ENCODE results near the gene FBXO33. TPM values are rescaled to one million over a fixed set of nuclear protein-coding genes. Genes with fewer than 3 reads are reported as not detected.

Gene FBXO33
- total RNA-seq, 1 experiment from 2014 or later: 3.9 TPM

DNA sequence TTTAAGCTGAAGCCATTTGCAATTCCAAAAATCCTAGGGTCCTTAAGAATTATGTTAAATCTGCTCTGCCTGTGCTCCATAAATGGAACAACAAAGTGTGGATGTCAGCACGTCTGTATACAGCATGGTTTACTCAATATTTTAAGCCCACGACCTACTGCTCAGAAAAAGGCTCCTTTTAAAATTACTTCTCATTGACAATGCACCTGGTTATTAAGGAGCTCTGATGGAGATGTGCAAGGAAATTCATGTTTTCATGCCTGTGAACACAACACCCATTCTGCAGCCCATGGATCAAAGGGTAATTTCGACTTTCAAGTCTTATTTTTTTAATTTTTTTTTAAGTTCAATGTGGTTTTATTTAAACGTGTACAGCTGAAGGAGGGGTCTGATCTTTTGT is 48.1 kb downstream of the FBXO33 start:
- DNase-seq (ENCODE audit: unreplicated experiment): no peak
- BruUV-seq (replicated peaks): no TSS peak
- Mint-ChIP-seq H3K4me3 (ENCODE audit: unreplicated experiment) (no peak overlapping the region), H3K27me3 (ENCODE audit: insufficient read depth, unreplicated experiment) (no peaks in the 10 kb centered on the region), H3K27ac (ENCODE audit: low read depth, unreplicated experiment) (no peak overlapping the region), H3K4me1 (ENCODE audit: insufficient read depth, unreplicated experiment) (no peaks in the 10 kb centered on the region), H3K9me3 (ENCODE audit: unreplicated experiment) (no peaks in the 10 kb centered on the region), H3K36me3 (ENCODE audit: insufficient read depth, unreplicated experiment) (no peaks in the 10 kb centered on the region)
- ChIA-PET POLR2A (interaction anchor here (0.6 kb wide), 2 partner anchors 278 to 281 kb away, joined by 3 read pairs; partner anchors contain the start of gene SEC23A), CTCF (no interaction called here)
- intact Hi-C loops (cut with micrococcal nuclease): no loop called here
- TF ChIP-seq CTCF (IDR thresholded peaks at IDR 0.05; ENCODE audit: unreplicated experiment): no peak

DNA sequence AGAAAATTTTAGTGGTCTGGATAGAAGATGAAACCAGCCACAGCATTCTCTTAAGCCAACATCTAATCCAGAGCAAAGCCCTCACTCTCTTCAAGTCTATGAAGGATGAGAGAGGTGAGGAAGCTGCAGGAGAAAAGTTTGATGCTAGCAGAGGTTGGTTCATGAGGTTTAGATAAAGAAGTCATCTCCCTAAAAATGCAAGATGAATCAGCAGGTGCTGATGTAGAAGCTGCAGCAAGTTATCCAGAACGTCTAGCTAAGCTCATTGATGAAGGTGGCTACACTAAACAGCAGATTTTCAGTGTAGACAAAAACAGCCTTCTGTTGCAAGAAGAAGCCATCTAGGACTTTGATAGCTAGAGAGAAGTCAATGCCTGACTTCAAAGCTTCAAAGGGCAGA is 48.5 kb downstream of the FBXO33 start:
- TF ChIP-seq CTCF (IDR thresholded peaks at IDR 0.05; ENCODE audit: unreplicated experiment): no peak
- no TSS peak for BruUV-seq (replicated peaks)
- Mint-ChIP-seq H3K9me3 (ENCODE audit: unreplicated experiment) (no peaks in the 10 kb centered on the region), H3K27ac (ENCODE audit: low read depth, unreplicated experiment) (no peak overlapping the region), H3K4me3 (ENCODE audit: unreplicated experiment) (no peak overlapping the region), H3K36me3 (ENCODE audit: insufficient read depth, unreplicated experiment) (no peaks in the 10 kb centered on the region), H3K4me1 (ENCODE audit: insufficient read depth, unreplicated experiment) (no peaks in the 10 kb centered on the region), H3K27me3 (ENCODE audit: insufficient read depth, unreplicated experiment) (no peaks in the 10 kb centered on the region)
- POLR2A ChIA-PET: interaction anchor here (0.6 kb wide), 1 partner anchor 281 kb away, joined by 3 read pairs; the partner anchor contains the start of gene SEC23A
- no peak for DNase-seq (ENCODE audit: unreplicated experiment)
- CTCF ChIA-PET: interaction anchor here (0.5 kb wide), 1 partner anchor 39 kb away, joined by 3 read pairs; no protein-coding TSS in a partner anchor
- intact Hi-C loops (cut with micrococcal nuclease): no loop called here

GRCh38 chr14:39383026-39383660 is 49.1 kb downstream of the FBXO33 start:
- BruUV-seq (replicated peaks): no TSS peak
- H3K4me3 Mint-ChIP-seq (ENCODE audit: unreplicated experiment): no peak overlapping the region
- no peaks in the 10 kb centered on the region for H3K36me3 Mint-ChIP-seq (ENCODE audit: insufficient read depth, unreplicated experiment)
- H3K27me3 Mint-ChIP-seq (ENCODE audit: insufficient read depth, unreplicated experiment): no peaks in the 10 kb centered on the region
- DNase-seq (ENCODE audit: unreplicated experiment): no peak
- intact Hi-C loops (cut with micrococcal nuclease): no loop called here
- no peak for TF ChIP-seq CTCF (IDR thresholded peaks at IDR 0.05; ENCODE audit: unreplicated experiment)
- H3K4me1 Mint-ChIP-seq (ENCODE audit: insufficient read depth, unreplicated experiment): no peaks in the 10 kb centered on the region
- ChIA-PET CTCF (interaction anchor here (0.5 to 0.6 kb wide), 2 partner anchors 8 to 40 kb away, joined by 3 to 5 read pairs; no protein-coding TSS in a partner anchor), POLR2A (interaction anchor here (1.9 kb wide), 1 partner anchor 8 kb away, joined by 9 read pairs; no protein-coding TSS in a partner anchor)
- H3K9me3 Mint-ChIP-seq (ENCODE audit: unreplicated experiment): no peaks in the 10 kb centered on the region
- no peak overlapping the region for H3K27ac Mint-ChIP-seq (ENCODE audit: low read depth, unreplicated experiment)

- Mint-ChIP-seq H3K36me3 (ENCODE audit: insufficient read depth, unreplicated experiment) (no peaks in the 10 kb centered on the region), H3K9me3 (ENCODE audit: unreplicated experiment) (no peaks in the 10 kb centered on the region), H3K27ac (ENCODE audit: low read depth, unreplicated experiment) (no peak overlapping the region), H3K27me3 (ENCODE audit: insufficient read depth, unreplicated experiment) (no peaks in the 10 kb centered on the region), H3K4me1 (ENCODE audit: insufficient read depth, unreplicated experiment) (no peaks in the 10 kb centered on the region), H3K4me3 (ENCODE audit: unreplicated experiment) (no peak overlapping the region)
- POLR2A ChIA-PET: interaction anchor here (0.9 to 1.9 kb wide), 2 partner anchors 9 to 48 kb away, joined by 3 to 9 read pairs; no protein-coding TSS in a partner anchor
- TF ChIP-seq CTCF (IDR thresholded peaks at IDR 0.05; ENCODE audit: unreplicated experiment): no peak
- BruUV-seq (replicated peaks): no TSS peak
- intact Hi-C loops (cut with micrococcal nuclease): no loop called here
- CTCF ChIA-PET: no interaction called here
- DNase-seq (ENCODE audit: unreplicated experiment): no peak
These were observed 49.8 kb downstream of the FBXO33 start for GRCh38 chr14:39382463-39382862.
